Limb (tissue), 2 donors: ENCODE data around the gene SAP30BP.

Experiments
- DNase-seq, 2 donors: peaks; one replicate each; pipeline ENCODE4 v3.0.0-alpha.2; 2016; ENCODE audit errors: extremely low spot score in 2 of 2

SAP30BP gene

GRCh38 chr17:75712446-75712845, 45.3 kb downstream of the SAP30BP start:
- no peak for DNase-seq

- DNase-seq, result no peak
Measured at GRCh38 chr17:75719732-75720131, 52.6 kb downstream of the SAP30BP start.

- DNase-seq, result peak in 1 of 2 donors; percentile 56
Measured at GRCh38 chr17:75720656-75721462, 53.7 kb downstream of the SAP30BP start, which contains the start of gene ITGB4. TSS of gene ITGB4 (plus strand) at chr17:75721459. CDS start at chr17:75724704, 3,245 bp downstream.

- DNase-seq, result no peak
Measured at GRCh38 chr17:75721463-75722011, 54.4 kb downstream of the SAP30BP start.

GRCh38 chr17:75722076-75722475, 54.9 kb downstream of the SAP30BP start:
- no peak for DNase-seq

- DNase-seq, result no peak
Measured at GRCh38 chr17:75722542-75723095, 55.5 kb downstream of the SAP30BP start.

GRCh38 chr17:75723171-75723930, 56.2 kb downstream of the SAP30BP start:
- DNase-seq, result no peak

- DNase-seq, result no peak
Measured at GRCh38 chr17:75724016-75725003, 57.2 kb downstream of the SAP30BP start.

- no peak for DNase-seq
Measured at GRCh38 chr17:75725504-75725903, 58.4 kb downstream of the SAP30BP start.

GRCh38 chr17:75727391-75727790, 60.3 kb downstream of the SAP30BP start:
- no peak for DNase-seq

- DNase-seq, result no peak
Measured at GRCh38 chr17:75729351-75729750, 62.2 kb downstream of the SAP30BP start.

GRCh38 chr17:75730065-75730464, 62.9 kb downstream of the SAP30BP start:
- no peak for DNase-seq

- DNase-seq, result no peak
Measured at GRCh38 chr17:75731086-75731715, 64.1 kb downstream of the SAP30BP start.

GRCh38 chr17:75731716-75732498, 64.8 kb downstream of the SAP30BP start:
- DNase-seq, result no peak

GRCh38 chr17:75733471-75733870, 66.3 kb downstream of the SAP30BP start:
- DNase-seq, result no peak

- no peak for DNase-seq
Measured at GRCh38 chr17:75734674-75735294, 67.6 kb downstream of the SAP30BP start.

- no peak for DNase-seq
Measured at GRCh38 chr17:75736173-75736835, 69.2 kb downstream of the SAP30BP start.

GRCh38 chr17:75737133-75737962, 70.2 kb downstream of the SAP30BP start:
- no peak for DNase-seq
